Activated CD4-positive, alpha-beta T cell treated with anti-CD3 and anti-CD28 coated beads for 36 hours (primary cell): Measurements from ENCODE around the gene CLCN1. TPM values are rescaled to one million over a fixed set of nuclear protein-coding genes. Genes with fewer than 3 reads are reported as not detected.
"Not testable (repeated sequence)": the region's sequence is repeated elsewhere in the genome, so short reads cannot be mapped to it uniquely, and the experiment has no call there.

Experiments
- ATAC-seq: fragments of 200-7000 bp; cut with Tn5 transposase; one replicate; pipeline ENCODE4 v1.10.0; 2021; ENCODE audit warnings: mild to moderate bottlenecking, moderate library complexity
- CTCF ChIA-PET: fragments of 350-600 bp; sonication (Branson Sonifier 250); formaldehyde crosslinking; loops from one replicate; lab custom pipeline; 2021; ENCODE audit warnings: antibody characterized with exemption; lab: Charles Lee
- POLR2A ChIA-PET: fragments of 350-600 bp; sonication (Branson Sonifier 250); formaldehyde crosslinking; loops from one replicate; lab custom pipeline; 2021; ENCODE audit warnings: antibody characterized with exemption, inconsistent platforms; lab: Charles Lee
- DNase-seq: peaks from one replicate; pipeline ENCODE4 v3.0.0-alpha.2; 2020
- H3K27ac Mint-ChIP-seq: one replicate; pipeline ENCODE4 v1.8.0; 2021; ENCODE audit warnings: mixed read lengths
- H3K27me3 Mint-ChIP-seq: one replicate; pipeline ENCODE4 v1.8.0; 2021; ENCODE audit warnings: mixed read lengths
- H3K36me3 Mint-ChIP-seq: one replicate; pipeline ENCODE4 v1.8.0; 2021; ENCODE audit warnings: low read depth, mixed read lengths
- H3K4me1 Mint-ChIP-seq: one replicate; pipeline ENCODE4 v1.8.0; 2021; ENCODE audit warnings: mixed read lengths
- H3K4me3 Mint-ChIP-seq: one replicate; pipeline ENCODE4 v1.8.0; 2021; ENCODE audit warnings: mild to moderate bottlenecking, moderate library complexity, mixed read lengths
- H3K9me3 Mint-ChIP-seq: one replicate; pipeline ENCODE4 v1.8.0; 2021; ENCODE audit warnings: low read depth, mixed read lengths
- intact Hi-C, 2 experiments: fragments of 100-400 bp; cut with DNase I in 1 of 2; cut with micrococcal nuclease in 1 of 2; formaldehyde crosslinking; loops; one replicate each; pipeline versions ENCODE4 v1.14.2 to v1.15.1; 2022 to 2024; cut with DNase I, micrococcal nuclease
- total RNA-seq, 2 experiments: library from RNA; stranded (reverse); gene quantifications; one replicate each; pipeline ENCODE4 v1.2.3, GENCODE V29; 2021

Gene CLCN1
- total RNA-seq, 2 experiments from 2014 or later, result 0.07 to 0.09 TPM

DNA sequence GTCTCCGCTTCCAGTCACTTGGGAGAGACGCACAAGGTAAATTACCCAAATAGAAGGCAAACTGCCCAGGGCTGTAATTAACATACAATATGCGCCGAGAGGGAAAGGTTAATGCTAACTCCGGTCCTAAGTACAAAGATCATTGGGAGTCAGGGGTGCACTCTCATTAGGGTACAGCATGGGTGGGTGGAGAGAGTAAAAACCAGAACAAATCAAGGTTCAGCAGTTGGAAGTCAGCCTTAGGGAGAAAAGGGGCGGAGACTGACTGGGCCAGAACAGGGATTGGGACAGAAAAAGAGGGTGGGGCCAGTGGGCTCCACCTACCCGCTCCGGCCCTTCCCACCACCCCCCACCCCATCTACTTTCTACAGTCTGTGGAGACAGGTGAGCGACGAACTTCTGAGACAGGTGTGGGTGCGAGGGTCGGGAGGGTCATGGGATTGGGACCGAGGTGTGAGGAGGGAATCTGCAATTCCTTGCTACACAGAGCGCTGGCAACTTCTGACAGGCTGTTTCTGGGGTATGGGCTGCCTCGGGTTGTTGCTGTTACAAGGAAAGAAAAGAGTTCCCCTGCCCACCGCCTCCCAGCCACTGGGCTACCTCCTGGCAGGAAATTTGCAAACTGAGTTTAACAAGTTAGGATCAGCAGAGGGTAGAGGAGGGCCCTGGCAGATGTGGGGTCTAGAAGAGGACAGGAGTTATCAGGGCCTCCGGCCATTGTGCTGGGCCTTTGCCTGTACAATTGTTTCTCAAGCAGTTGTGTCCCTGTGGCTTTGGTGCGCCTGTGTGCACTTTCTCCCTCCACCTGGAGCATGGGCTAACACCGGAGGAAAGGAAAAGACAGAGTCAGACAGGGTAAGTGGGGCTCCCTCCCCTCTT lies 31.1 kb upstream of the CLCN1 start, which contains the start of gene TMEM139:
TSS of gene TMEM139 (plus strand) at position 368 of the 879 bp plus-strand sequence. CDS start 1,000 bp downstream, outside the sequence.
- POLR2A ChIA-PET, result interaction anchor here (0.5 kb wide), 1 partner anchor 40 kb away, joined by 3 read pairs; no protein-coding TSS in a partner anchor
- ATAC-seq, result no peak
- H3K4me1 Mint-ChIP-seq, result peaks cover 42% of the 10 kb centered on the region
- CTCF ChIA-PET, result interaction anchor here (0.6 to 2.3 kb wide), 3 partner anchors 13 to 22 kb away, joined by 3 to 7 read pairs (median 3); partner anchors contain the start of gene GSTK1
- no peak for DNase-seq
- H3K27ac Mint-ChIP-seq, result peak within 1 kb of the TSS; percentile 8
- H3K9me3 Mint-ChIP-seq, result peaks cover 2% of the 10 kb centered on the region
- H3K36me3 Mint-ChIP-seq, result peaks cover 16% of the 10 kb centered on the region
- intact Hi-C loops, result no loop called here
- no peaks in the 10 kb centered on the region for H3K27me3 Mint-ChIP-seq
- H3K4me3 Mint-ChIP-seq, result no peak within 1 kb of the TSS

GRCh38 chr7:143285470-143285778 lies 30.5 kb upstream of the CLCN1 start:
- peaks cover 21% of the 10 kb centered on the region for H3K36me3 Mint-ChIP-seq
- no peaks in the 10 kb centered on the region for H3K27me3 Mint-ChIP-seq
- peaks cover 2% of the 10 kb centered on the region for H3K9me3 Mint-ChIP-seq
- peaks cover 40% of the 10 kb centered on the region for H3K4me1 Mint-ChIP-seq
- ChIA-PET POLR2A (interaction anchor here (0.5 to 1.1 kb wide), 2 partner anchors 19 to 40 kb away, joined by 3 read pairs; no protein-coding TSS in a partner anchor), CTCF (interaction anchor here (0.6 kb wide), 1 partner anchor 15 kb away, joined by 3 read pairs; no protein-coding TSS in a partner anchor)
- no peak overlapping the region for H3K4me3 Mint-ChIP-seq
- no peak for DNase-seq
- no peak for ATAC-seq
- H3K27ac Mint-ChIP-seq, result no peak overlapping the region
- intact Hi-C loops, result no loop called here

GRCh38 chr7:143285806-143286521 lies 29.9 kb upstream of the CLCN1 start:
- no peaks in the 10 kb centered on the region for H3K27me3 Mint-ChIP-seq
- ChIA-PET POLR2A (interaction anchor here (0.5 to 2.9 kb wide), 3 partner anchors 19 to 41 kb away, joined by 3 to 10 read pairs (median 3); partner anchors contain the start of gene GSTK1), CTCF (interaction anchor here (0.8 to 2.3 kb wide), 4 partner anchors 14 to 46 kb away, joined by 3 to 21 read pairs (median 4); partner anchors contain the start of gene GSTK1)
- DNase-seq (no peak), ATAC-seq (no peak)
- no peak overlapping the region for H3K27ac Mint-ChIP-seq
- H3K4me1 Mint-ChIP-seq, result peaks cover 41% of the 10 kb centered on the region
- H3K9me3 Mint-ChIP-seq, result peaks cover 2% of the 10 kb centered on the region
- intact Hi-C loops, result no loop called here
- no peak overlapping the region for H3K4me3 Mint-ChIP-seq
- H3K36me3 Mint-ChIP-seq, result peaks cover 25% of the 10 kb centered on the region

DNA sequence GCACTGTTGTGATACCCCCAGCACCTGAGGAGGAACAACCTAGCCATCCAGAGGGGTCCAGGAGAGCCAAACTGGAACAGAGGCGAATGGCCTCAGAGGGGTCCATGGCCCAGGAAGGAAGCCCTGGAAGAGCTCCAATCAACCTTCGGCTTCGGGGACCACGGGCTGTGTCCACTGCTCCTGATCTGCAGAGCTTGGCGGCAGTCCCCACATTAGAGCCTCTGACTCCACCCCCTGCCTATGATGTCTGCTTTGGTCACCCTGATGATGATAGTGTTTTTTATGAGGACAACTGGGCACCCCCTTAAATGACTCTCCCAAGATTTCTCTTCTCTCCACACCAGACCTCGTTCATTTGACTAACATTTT lies 29.4 kb upstream of the CLCN1 start:
- Mint-ChIP-seq H3K4me1 (peaks cover 45% of the 10 kb centered on the region), H3K27me3 (no peaks in the 10 kb centered on the region), H3K9me3 (peaks cover 2% of the 10 kb centered on the region), H3K27ac (no peak overlapping the region), H3K4me3 (no peak overlapping the region), H3K36me3 (peaks cover 30% of the 10 kb centered on the region)
- ATAC-seq, result no peak
- intact Hi-C loops, result no loop called here
- DNase-seq, result no peak
- CTCF ChIA-PET, result interaction anchor here (0.7 to 2.3 kb wide), 7 partner anchors 13 to 46 kb away, joined by 3 to 21 read pairs (median 4); partner anchors contain the start of gene GSTK1
- POLR2A ChIA-PET, result interaction anchor here (1.1 to 2.9 kb wide), 2 partner anchors 20 to 23 kb away, joined by 3 to 10 read pairs; partner anchors contain the start of gene GSTK1

DNA sequence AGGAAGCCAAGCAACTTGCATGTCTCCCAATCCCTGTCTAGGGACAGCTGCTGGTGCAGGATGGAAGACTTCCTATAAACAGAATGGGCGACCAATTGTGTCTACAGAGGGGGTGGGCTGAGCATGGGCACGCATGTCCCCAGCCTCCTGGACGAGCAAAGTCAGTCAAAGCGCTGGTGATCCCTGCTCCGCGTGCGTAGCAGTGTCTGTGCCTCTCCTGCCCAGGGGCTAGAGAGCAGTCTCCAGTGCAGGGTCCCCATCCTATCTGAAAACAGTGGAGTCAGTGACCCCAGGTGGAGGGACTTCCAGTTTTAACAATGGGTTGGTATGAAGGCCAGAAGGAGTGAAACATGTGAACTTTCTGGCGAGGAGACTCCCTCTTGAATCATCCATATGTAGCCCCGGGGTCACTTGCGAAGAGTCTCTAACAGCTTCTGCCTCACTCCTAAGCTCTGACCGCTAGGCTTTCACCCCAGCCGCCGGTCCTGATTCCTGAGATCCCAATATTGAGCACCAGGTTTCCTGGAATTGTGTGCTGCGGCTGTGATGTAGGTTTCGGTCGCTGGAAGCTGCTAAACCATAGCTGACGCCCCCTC lies 28.5 kb upstream of the CLCN1 start:
- DNase-seq (no peak), ATAC-seq (no peak)
- peaks cover 2% of the 10 kb centered on the region for H3K9me3 Mint-ChIP-seq
- no peaks in the 10 kb centered on the region for H3K27me3 Mint-ChIP-seq
- peak overlapping the region; percentile 95 for H3K27ac Mint-ChIP-seq
- POLR2A ChIA-PET, result interaction anchor here (1.0 to 2.9 kb wide), 5 partner anchors 8 to 47 kb away, joined by 3 to 10 read pairs (median 4); partner anchors contain the start of gene GSTK1
- H3K36me3 Mint-ChIP-seq, result peaks cover 37% of the 10 kb centered on the region
- H3K4me1 Mint-ChIP-seq, result peaks cover 46% of the 10 kb centered on the region
- intact Hi-C loops, result no loop called here
- peak overlapping the region; percentile 89 for H3K4me3 Mint-ChIP-seq
- CTCF ChIA-PET, result interaction anchor here (0.7 to 2.3 kb wide), 12 partner anchors 8 to 120 kb away, joined by 3 to 21 read pairs (median 3); no protein-coding TSS in a partner anchor

- H3K36me3 Mint-ChIP-seq, result peaks cover 41% of the 10 kb centered on the region
- ATAC-seq (peak; percentile 94), DNase-seq (peak; percentile 100)
- ChIA-PET CTCF (interaction anchor here (0.9 to 2.3 kb wide), 9 partner anchors 8 to 119 kb away, joined by 3 to 21 read pairs (median 3); no protein-coding TSS in a partner anchor), POLR2A (interaction anchor here (0.8 to 2.9 kb wide), 6 partner anchors 8 to 480 kb away, joined by 3 to 10 read pairs (median 4); partner anchors contain the start of gene GSTK1)
- H3K4me1 Mint-ChIP-seq, result peaks cover 46% of the 10 kb centered on the region
- peak within 1 kb of the TSS; percentile 98 for H3K27ac Mint-ChIP-seq
- H3K27me3 Mint-ChIP-seq, result no peaks in the 10 kb centered on the region
- H3K4me3 Mint-ChIP-seq, result peak within 1 kb of the TSS; percentile 89
- peaks cover 2% of the 10 kb centered on the region for H3K9me3 Mint-ChIP-seq
- intact Hi-C loops, result loop anchor here (1.0 to 2.0 kb wide), 8 partner anchors 25 to 479 kb away; partner anchors contain the start of genes GSTK1 (in 2 of the 2) and ZYX (in 1 of the 2)
Measured at GRCh38 chr7:143287935-143288826, 27.7 kb upstream of the CLCN1 start, which contains the start of gene CASP2. Gene CASP2, plus strand, starts transcription at chr7:143288351. Its CDS starts 105 bp downstream, at chr7:143288456.

DNA sequence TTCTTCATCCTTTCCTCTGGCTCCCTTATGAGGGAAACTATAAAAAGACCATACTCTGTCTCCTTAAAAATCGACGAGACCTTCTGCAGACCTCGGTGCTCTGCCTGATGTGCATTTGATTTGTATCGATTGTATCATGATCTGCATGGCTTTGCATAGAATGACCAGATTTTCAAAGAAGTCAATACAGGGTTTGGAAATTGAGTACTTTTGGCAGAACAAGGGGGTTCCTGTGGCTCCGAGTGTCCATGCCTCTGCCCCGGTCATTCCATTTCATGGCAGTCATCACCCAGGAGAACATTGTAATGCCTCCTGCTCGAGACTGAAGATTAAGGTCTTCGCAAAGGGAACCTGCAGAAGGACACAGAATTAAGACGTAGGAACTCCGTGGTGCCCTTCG lies 27.1 kb upstream of the CLCN1 start:
- Mint-ChIP-seq H3K36me3 (peaks cover 48% of the 10 kb centered on the region), H3K4me1 (peaks cover 44% of the 10 kb centered on the region), H3K27me3 (no peaks in the 10 kb centered on the region), H3K27ac (peak overlapping the region; percentile 98), H3K4me3 (peak overlapping the region; percentile 89), H3K9me3 (peaks cover 2% of the 10 kb centered on the region)
- DNase-seq (no peak), ATAC-seq (no peak)
- CTCF ChIA-PET, result interaction anchor here (1.2 to 1.8 kb wide), 2 partner anchors 9 to 11 kb away, joined by 6 to 10 read pairs; no protein-coding TSS in a partner anchor
- POLR2A ChIA-PET, result interaction anchor here (0.8 to 2.9 kb wide), 3 partner anchors 12 to 481 kb away, joined by 3 to 10 read pairs (median 4); partner anchors contain the start of gene GSTK1
- intact Hi-C loops, result loop anchor here (1.0 to 2.0 kb wide), 8 partner anchors 26 to 480 kb away; partner anchors contain the start of genes GSTK1 (in 2 of the 2) and ZYX (in 1 of the 2)

- Mint-ChIP-seq H3K36me3 (peaks cover 54% of the 10 kb centered on the region), H3K27ac (peak overlapping the region; percentile 98), H3K27me3 (no peaks in the 10 kb centered on the region), H3K4me1 (peaks cover 44% of the 10 kb centered on the region), H3K9me3 (peaks cover 2% of the 10 kb centered on the region), H3K4me3 (peak overlapping the region; percentile 89)
- ATAC-seq (no peak), DNase-seq (no peak)
- POLR2A ChIA-PET, result interaction anchor here (0.6 to 1.4 kb wide), 8 partner anchors 9 to 49 kb away, joined by 3 to 10 read pairs (median 4); partner anchors contain the start of gene GSTK1
- CTCF ChIA-PET, result interaction anchor here (0.9 to 13.9 kb wide), 5 partner anchors 10 to 91 kb away, joined by 4 to 182 read pairs (median 6); no protein-coding TSS in a partner anchor
- intact Hi-C loops, result loop anchor here in 1 of 2 experiments (2.0 kb wide), 1 partner anchor 481 kb away; no protein-coding TSS in a partner anchor
Measured at GRCh38 chr7:143289421-143289820, 26.5 kb upstream of the CLCN1 start.

DNA sequence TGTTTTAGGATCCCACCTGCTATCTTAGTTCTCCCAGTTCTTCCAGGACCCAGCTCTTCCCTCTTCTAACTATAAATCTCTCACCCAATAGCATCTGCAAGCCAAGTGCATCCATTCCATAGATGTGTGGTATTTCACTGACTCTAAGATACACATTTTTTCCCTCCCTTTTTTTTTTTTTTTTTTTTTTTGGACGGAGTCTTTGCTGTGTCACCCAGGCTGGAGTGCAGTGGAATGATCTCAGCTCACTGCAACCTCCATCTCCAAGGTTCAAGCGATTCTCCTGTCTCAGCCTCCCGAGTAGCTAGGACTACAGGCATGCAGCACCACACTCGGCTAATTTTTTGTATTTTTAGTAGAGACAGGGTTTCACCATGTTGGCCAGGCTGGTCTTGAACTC lies 26.0 kb upstream of the CLCN1 start:
- H3K4me3 Mint-ChIP-seq, result peak overlapping the region; percentile 89
- H3K27me3 Mint-ChIP-seq, ATAC-seq, DNase-seq, H3K9me3 Mint-ChIP-seq: not testable (repeated sequence)
- peaks cover 49% of the 10 kb centered on the region for H3K4me1 Mint-ChIP-seq
- H3K36me3 Mint-ChIP-seq, result peaks cover 57% of the 10 kb centered on the region
- ChIA-PET POLR2A (interaction anchor here (0.6 to 1.4 kb wide), 9 partner anchors 9 to 49 kb away, joined by 3 to 10 read pairs (median 4); partner anchors contain the start of gene GSTK1), CTCF (interaction anchor here (0.6 to 13.9 kb wide), 8 partner anchors 10 to 1400 kb away, joined by 3 to 182 read pairs (median 5); no protein-coding TSS in a partner anchor)
- intact Hi-C loops, result loop anchor here in 1 of 2 experiments (2.0 kb wide), 1 partner anchor 481 kb away; no protein-coding TSS in a partner anchor
- H3K27ac Mint-ChIP-seq, result peak overlapping the region; percentile 98
